Inflammatory macrophage treated with lipopolysaccharide for 4 hours (primary cell): ENCODE measurements around the gene HS6ST1.
"Not testable (repeated sequence)": the region's sequence is repeated elsewhere in the genome, so short reads cannot be mapped to it uniquely, and the experiment has no call there.

Experiments
- DNase-seq: peaks from one replicate; pipeline ENCODE4 v3.0.0-alpha.2; 2020

The HS6ST1 gene

GRCh38 chr2:128264881-128265607 lies 53.6 kb downstream of the HS6ST1 start:
- no peak for DNase-seq

- no peak for DNase-seq
Observed at GRCh38 chr2:128263902-128264331, 54.8 kb downstream of the HS6ST1 start.

DNA sequence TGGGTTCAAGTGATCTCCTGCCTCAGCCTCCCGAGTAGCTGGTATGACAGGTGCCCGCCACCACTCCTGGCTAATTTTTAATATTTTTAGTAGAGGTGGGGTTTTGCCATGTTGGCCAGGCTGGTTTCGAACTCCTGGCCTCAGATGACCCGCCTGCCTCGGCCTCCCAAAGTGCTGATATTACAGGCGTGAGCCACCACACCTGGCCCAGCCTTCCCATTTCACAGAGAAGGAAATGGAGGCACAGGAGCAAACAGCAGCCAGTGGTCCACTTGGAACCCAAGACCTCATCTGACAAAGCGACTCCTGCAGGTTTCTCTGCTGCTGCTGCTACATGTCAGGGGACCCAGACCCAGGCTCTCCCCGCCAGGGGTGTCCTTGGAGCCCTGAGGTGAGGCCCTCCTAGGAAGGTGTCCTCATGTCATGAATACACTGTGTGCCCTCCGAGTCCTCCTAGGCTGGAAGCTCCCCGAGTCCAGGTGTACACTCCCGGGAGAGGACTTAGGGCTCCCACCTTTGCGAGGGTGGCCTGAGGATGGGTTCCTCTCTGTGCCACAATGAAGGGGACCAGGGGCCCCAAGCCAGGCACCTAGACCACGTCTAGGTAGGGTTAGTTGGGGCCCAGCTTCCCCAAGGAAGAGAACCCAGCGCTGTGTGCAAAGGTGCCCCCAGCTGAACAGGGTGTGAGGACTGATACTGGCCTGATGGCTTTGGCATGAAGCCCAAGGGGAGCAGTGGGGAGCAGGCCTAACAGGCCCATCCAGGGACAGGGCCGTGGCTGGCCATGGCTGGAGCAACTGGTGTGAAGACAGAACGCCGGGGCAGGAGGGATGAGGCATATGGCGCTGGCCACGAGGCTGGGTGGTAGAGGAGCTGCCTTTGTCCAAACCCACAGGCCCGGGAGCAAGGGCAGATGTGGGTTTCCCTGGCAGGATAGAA lies 56.1 kb downstream of the HS6ST1 start:
- no peak for DNase-seq

DNA sequence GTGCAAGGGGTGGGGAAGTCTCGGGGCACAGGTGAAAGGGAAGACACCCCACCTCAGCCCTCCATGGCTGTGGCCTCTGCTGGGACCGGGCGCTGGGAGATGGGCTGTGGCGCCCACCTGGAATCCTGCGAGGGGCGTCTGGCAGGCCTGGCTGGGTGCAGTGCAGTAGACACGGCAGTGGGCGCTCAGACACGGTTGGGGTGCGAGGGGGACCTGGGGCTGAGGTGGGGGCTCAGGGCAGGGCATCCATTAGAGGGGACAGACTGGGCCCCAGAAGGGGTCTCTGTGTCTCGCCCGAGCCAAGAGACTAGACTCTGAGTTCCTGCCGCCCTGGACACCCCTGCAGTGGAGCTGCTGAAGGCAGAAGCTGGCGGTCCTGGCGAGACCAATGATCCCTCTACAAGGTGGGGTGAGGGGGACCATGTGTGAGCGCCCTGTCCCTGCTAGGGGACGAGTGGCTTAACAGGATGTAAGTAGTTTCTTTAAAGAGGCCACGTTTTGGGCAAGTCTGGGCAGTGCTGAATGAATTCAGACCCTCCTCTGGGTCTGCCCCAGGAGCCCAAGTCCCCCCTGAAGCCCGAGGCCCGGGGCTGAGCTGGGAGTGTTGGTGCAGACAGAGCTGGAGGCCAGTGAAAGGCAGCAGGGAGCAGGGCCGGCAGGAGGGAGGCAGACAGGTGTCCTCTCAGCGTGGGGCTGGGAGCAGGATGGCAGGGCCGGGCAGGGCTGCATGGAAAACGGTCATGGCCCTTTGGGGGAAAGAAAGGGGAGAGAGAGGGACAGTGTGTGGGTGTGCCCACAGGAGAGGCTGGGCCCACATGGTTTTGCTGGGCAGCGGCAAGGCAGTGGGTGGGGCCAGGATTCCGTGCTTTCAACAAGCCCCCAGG lies 57.2 kb downstream of the HS6ST1 start:
- DNase-seq = no peak

DNA sequence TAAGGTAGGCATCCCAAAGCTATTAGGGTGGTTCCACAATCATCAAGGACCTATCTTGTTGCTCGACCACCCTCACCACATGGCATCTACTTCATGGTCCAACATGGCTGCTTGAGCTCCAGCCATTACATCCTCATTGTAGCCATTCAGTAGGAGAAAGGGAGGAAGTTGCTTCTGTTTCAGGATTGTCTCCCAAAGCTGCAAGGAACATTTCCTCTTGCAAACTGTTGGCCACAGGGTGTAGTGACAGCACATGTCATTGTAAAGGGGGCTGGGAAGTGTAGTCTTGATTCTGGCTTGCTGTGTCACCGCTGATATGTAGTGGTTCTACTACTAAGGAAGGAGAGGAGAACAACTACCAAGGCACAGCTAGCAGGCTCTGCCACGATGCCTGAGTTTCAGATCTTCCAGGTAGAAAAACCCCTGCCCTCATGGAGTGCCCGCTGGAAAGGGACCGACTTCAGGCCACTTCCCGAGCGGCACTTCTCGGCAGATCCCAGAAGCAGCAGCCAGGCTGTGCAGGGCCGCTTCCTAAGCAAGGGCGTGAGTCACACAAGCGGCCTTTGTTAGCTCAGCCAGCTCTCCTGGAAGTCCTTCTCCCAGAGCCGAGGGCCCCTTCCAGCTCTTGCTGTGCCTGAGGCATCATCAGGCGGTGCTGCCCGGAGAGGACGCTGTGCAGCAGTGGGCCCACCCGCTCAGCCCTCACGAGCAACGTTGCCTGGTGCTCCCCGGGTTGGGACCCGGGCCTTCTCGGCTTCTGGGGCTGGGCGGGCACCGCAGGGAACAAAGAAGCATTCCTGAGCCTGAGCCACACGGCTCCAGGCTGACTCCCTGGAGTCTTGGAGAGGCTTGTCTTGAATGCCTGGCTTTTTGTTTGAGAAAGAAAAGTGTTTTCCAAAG lies 58.2 kb downstream of the HS6ST1 start:
- DNase-seq = no peak

- DNase-seq = no peak
Observed at GRCh38 chr2:128259585-128259984, 59.1 kb downstream of the HS6ST1 start.

DNA sequence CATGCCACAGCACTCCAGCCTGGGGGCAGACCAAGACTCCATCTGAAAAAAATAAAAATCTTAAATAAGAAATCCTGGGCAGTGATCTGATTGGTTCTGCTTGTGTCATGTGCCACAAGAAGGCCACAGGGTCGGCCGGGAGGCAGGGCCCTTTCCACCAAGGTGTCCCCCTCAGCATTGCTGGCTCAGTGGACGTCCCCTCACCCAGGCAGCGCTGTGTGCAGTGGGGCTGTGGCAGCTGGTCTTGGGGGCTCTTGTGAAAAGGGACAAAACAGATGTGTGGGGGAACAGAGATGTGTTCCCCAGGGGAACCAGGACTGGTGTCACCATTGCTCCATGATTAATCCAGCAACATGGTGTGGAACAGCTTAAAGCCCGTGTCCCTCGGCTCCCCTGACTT lies 60.5 kb downstream of the HS6ST1 start:
- no peak for DNase-seq

DNA sequence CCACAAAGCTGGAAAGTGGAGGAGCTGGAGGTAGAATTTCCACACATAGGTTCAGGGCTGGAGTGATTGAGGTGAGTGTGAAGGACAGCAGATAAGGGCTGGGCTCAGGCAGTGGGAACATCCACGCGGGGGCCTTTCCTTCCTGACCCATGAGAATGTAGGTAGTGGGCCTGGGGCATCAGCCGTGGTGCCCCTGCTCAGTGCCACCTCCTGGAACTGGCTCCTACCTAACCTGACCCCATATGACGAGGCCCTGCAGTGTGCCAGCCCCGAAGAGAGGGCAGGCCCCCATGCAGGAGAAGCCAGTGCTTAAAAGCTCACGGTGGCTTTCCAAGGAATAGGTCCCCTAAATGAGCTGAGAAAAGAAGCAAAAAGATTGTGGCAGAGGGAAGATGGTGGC lies 66.2 kb downstream of the HS6ST1 start:
- no peak for DNase-seq

GRCh38 chr2:128252086-128252485 lies 66.6 kb downstream of the HS6ST1 start:
- not testable (repeated sequence) for DNase-seq

GRCh38 chr2:128250229-128251025 lies 68.2 kb downstream of the HS6ST1 start:
- DNase-seq = no peak

DNA sequence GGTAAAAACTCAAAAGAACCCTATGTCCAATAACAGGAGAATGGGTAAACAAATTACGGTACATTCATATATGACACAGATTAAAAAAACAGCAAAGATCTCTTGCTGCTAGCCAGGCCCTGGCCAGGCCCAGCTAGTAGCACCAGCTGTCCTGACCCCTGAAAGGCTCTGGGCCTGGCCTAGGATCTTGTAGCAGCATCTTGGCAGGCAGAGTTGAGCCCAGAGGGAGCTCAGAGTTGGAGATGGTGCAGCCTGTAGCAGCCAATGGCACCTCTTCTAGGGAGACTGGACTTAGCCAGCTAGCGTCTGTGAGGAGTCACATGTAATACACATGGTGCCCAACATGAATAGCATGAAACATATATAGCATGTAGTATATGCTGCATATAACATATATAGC lies 69.1 kb downstream of the HS6ST1 start:
- DNase-seq = no peak

- DNase-seq = no peak
Observed at GRCh38 chr2:128245813-128246212, 72.9 kb downstream of the HS6ST1 start.

- no peak for DNase-seq
Observed at GRCh38 chr2:128241896-128242295, 76.8 kb downstream of the HS6ST1 start.

- no peak for DNase-seq
Observed at GRCh38 chr2:128237911-128238697, 80.6 kb downstream of the HS6ST1 start.

DNA sequence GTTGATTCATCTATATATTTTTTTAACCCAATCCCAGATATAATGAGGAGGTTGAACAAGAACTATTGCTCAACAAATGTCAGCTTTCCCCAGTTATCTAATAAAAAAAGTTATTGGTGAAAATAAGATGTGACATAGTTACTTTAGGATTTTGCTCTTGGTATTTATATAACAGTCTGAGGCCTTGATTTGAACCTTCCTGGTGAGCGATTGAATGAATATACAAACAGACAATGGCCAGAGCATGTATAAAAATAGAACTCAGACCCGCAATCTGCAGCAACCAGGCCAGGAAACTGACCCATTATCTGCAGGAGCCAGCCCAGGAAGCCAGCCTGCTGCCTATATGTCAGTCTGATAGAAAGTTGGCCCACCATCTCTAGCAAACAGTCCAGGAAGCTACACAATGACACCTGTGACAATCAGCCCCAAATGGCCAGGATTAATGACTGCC lies 81.6 kb downstream of the HS6ST1 start:
- DNase-seq = no peak

DNA sequence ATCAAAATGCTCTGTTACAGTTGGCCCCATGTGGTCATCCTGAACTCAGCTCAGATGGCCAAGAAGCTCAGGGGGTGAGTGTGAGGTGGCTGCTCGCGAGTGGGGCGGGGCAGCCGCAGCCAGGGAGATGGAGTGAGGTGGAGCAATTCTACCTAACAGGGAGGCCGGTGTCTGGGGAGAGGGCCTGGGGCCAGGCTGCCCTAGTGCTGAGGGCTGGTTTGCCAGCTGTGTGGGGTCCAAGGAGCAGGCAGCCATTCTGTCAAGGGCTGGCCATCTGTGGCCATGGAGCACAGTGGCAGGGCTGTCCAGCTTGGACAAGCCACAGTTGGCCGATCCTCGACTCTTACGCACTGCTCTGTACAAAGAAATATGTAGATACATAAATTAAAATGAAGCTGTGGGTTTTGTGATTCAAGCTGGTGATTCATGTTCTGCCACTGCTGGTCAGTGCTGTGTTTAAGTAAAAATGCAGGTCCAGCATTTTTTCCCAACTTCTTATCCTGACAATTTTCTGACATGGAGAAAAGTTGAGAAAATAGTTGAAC lies 82.1 kb downstream of the HS6ST1 start:
- no peak for DNase-seq

GRCh38 chr2:128235581-128235980 lies 83.1 kb downstream of the HS6ST1 start:
- DNase-seq = no peak

DNA sequence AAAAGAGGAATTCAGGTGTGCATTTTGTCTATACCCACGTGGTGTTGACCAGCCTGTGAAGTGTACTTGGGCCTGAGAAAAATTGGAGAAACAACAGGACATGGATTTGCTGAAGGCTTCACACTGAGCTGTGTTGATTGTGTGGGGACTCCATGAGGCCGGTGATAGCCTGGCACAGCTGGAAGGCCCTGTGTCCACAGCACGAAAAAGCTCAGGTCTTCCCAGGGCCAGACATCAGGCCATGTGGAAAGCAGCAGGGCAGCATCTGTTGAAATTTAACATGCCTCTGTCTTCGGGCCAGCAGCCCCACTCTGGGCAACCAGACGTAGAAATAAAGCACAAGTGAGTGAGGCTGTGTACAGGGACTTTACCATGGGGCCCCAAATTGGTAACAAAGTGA lies 84.1 kb downstream of the HS6ST1 start:
- no peak for DNase-seq

- DNase-seq = no peak
Observed at GRCh38 chr2:128233790-128234395, 84.8 kb downstream of the HS6ST1 start.
